HPDE6-E6E7 (cell line): Measurements from ENCODE around the gene RBMS1.
"Not testable (repeated sequence)": the region's sequence is repeated elsewhere in the genome, so short reads cannot be mapped to it uniquely, and the experiment has no call there.

Experiments used
- DNase-seq: peaks from one replicate; pipeline ENCODE4 v3.0.0; 2011; ENCODE audit warnings: missing footprints; ENCODE audit errors: extremely low spot score

The RBMS1 gene

GRCh38 chr2:160469621-160470204 lies 23.9 kb downstream of the RBMS1 start:
- no peak for DNase-seq

GRCh38 chr2:160469164-160469563 lies 24.4 kb downstream of the RBMS1 start:
- DNase-seq: no peak

GRCh38 chr2:160467086-160467485 lies 26.5 kb downstream of the RBMS1 start:
- no peak for DNase-seq

- DNase-seq: no peak
These were observed 28.2 kb downstream of the RBMS1 start for GRCh38 chr2:160465406-160465805.

GRCh38 chr2:160465002-160465401 lies 28.6 kb downstream of the RBMS1 start:
- DNase-seq: no peak

GRCh38 chr2:160464017-160464416 lies 29.6 kb downstream of the RBMS1 start:
- no peak for DNase-seq

- no peak for DNase-seq
These were observed 30.4 kb downstream of the RBMS1 start for GRCh38 chr2:160463245-160463644.

- DNase-seq: no peak
These were observed 33.3 kb downstream of the RBMS1 start for GRCh38 chr2:160460333-160460731.

- DNase-seq: no peak
These were observed 33.9 kb downstream of the RBMS1 start for GRCh38 chr2:160459538-160460332.

GRCh38 chr2:160458718-160459453 lies 34.7 kb downstream of the RBMS1 start:
- DNase-seq: no peak

- DNase-seq: no peak
These were observed 36.0 kb downstream of the RBMS1 start for GRCh38 chr2:160457588-160457987.

GRCh38 chr2:160454070-160454797 lies 39.4 kb downstream of the RBMS1 start:
- no peak for DNase-seq

GRCh38 chr2:160453111-160453820 lies 40.3 kb downstream of the RBMS1 start:
- DNase-seq: no peak

GRCh38 chr2:160450486-160450885 lies 43.1 kb downstream of the RBMS1 start:
- no peak for DNase-seq

GRCh38 chr2:160448821-160449220 lies 44.8 kb downstream of the RBMS1 start:
- not testable (repeated sequence) for DNase-seq

- DNase-seq: no peak
These were observed 47.9 kb downstream of the RBMS1 start for GRCh38 chr2:160445673-160446072.

- DNase-seq: no peak
These were observed 51.0 kb downstream of the RBMS1 start for GRCh38 chr2:160442603-160443002.

GRCh38 chr2:160440888-160441287 lies 52.7 kb downstream of the RBMS1 start:
- DNase-seq: no peak

- DNase-seq: not testable (repeated sequence)
These were observed 54.6 kb downstream of the RBMS1 start for GRCh38 chr2:160439038-160439437.

GRCh38 chr2:160437273-160437672 lies 56.3 kb downstream of the RBMS1 start:
- no peak for DNase-seq

GRCh38 chr2:160434254-160434948 lies 59.2 kb downstream of the RBMS1 start:
- DNase-seq: no peak
